ENCODE results near the gene UBE2QL1.

DNA sequence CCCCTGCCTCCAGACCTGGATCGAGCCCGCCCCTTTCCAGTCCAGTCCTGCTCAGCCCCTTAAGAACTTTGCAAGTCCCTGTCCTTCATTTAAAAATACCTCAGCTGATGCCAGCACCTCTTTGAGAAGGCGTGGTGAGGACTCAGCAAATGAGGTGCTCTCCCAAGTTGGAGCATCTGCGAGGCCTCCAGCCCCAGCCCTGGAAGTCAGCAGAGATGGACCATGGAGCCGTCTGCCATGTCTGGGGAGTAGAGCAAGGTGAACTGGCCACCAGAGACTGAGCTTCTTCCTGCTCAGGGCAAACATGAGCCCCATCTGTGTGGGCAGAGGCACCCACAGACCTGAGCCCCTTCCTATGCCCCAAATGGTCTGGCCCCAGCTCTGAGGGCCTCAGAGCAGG lies 71.5 kb downstream of the UBE2QL1 start:
- TF ChIP-seq, protein P1, sequence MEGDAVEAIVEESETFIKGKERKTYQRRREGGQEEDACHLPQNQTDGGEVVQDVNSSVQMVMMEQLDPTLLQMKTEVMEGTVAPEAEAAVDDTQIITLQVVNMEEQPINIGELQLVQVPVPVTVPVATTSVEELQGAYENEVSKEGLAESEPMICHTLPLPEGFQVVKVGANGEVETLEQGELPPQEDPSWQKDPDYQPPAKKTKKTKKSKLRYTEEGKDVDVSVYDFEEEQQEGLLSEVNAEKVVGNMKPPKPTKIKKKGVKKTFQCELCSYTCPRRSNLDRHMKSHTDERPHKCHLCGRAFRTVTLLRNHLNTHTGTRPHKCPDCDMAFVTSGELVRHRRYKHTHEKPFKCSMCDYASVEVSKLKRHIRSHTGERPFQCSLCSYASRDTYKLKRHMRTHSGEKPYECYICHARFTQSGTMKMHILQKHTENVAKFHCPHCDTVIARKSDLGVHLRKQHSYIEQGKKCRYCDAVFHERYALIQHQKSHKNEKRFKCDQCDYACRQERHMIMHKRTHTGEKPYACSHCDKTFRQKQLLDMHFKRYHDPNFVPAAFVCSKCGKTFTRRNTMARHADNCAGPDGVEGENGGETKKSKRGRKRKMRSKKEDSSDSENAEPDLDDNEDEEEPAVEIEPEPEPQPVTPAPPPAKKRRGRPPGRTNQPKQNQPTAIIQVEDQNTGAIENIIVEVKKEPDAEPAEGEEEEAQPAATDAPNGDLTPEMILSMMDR (IDR thresholded peaks at IDR 0.05; ENCODE audit: insufficient read depth, low read length, poor library complexity, severe bottlenecking): no peak
- TF ChIP-seq EZH2phosphoT487 (conservative IDR thresholded peaks at IDR 0.05; ENCODE audit: low read length): no peak

Measured in SU-DHL-6 (cell line).